Measurements from ENCODE around the gene ZNF283.

Gene ZNF283

DNA sequence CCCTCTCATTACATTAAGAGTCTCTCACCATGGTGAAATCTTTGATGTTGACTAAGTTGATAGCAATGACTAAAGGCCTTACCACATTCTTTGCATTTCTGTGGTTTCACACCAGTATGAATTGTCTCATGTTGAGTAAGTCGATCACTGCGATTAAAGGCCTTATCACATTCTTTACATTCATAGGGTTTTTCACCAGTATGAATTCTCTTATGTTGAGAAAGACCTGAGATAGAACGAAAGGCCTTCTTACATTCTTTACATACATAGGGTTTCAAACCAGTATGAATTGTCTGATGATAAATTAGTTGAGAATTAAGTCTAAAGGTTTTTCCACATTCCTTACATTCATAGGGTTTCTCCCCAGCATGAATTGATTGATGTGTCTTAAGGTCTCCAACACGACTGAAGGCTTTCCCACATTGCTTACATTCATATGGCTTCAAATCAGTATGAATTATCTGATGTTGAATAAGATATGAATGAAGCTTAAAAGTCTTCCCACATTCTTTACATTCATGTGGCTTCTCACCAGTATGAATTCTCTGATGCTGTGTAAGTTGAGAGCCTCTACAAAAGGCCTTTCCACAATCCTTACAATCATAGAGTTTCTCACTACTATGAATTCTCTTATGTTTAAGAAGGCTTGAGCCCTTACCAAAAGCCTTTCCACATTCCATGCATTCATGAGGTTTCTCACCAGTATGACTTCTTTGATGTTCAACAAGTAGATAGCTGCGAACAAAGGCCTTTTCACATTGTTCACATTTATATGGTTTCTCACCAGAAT lies 45.6 kb downstream of the ZNF283 start:
- no peak for DNase-seq

DNA sequence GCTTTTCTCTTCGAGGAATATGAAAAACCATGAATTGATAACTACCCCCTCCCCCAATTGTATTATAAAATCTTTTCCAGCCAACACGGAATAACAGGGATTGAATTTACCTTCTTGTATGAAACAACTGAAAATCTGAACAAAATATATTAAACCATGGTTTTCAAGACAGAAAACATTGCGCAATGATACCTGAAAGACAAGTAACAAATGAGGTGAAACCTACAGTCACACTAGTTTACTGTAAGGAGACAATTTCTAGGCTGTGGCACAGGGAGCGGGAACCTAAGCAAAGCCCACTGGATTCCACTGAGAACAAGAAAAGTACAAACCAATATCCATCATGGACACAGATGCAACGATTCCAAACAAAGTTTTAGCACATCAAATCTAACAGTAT lies 53.4 kb downstream of the ZNF283 start:
- DNase-seq, result no peak

DNA sequence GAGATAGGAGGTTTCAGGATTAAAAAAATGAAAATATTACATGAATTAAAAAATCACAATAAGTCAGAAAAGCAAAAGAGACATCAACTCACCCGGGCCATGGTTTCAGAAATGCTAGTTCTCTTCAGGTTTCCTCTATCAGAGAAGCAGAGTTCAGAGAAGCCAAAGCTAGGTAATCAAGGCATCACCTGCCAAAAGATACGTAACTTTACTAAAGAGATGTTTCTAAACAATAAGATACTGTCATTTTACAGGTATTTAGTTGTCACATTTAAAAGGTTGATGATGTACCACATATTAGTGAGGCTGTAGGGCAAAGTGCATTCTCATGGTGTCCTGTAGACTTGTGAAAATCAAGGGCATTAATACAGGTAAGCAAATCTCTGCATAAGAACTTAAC lies 56.7 kb downstream of the ZNF283 start, which contains the start of gene ZNF404:
ZNF404 (minus strand) TSS at position 101 of the 400 bp plus-strand sequence.
- no peak for DNase-seq

DNA sequence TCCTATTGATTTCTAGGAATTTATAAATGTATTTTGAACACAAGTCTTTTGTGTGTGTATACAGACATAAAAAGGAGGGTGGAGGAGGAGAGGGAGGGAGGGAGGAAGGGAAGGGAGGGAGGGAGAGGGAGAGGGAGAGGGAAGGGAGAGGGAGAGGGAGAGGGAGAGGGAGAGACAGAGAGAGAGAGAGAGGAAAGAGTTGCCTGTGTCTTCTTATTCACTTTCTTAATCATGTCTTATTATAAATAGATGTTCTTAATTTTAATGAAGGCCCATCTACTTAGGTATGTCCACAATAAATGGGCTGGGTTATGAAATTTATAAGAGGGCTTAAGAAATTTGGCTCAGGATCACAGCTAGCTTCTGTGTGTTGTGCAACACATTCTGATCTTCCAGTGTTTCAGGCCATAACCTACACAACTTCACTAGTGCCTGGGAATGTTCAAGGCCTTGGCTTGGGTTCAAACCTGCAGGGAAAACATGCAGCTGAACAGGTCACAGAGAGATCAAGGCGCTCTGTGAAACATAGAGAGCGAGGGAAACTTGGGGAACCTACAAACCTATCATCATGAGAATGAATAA lies 68.7 kb downstream of the ZNF283 start:
- no peak for DNase-seq

Data from CD4-positive, alpha-beta T cell treated with Interleukin-1 beta for 1 hour (primary cell).